Activated CD8-positive, alpha-beta T cell treated with anti-CD3 and anti-CD28 coated beads for 36 hours (primary cell): ENCODE results near the gene SYNDIG1. TPM values are rescaled to one million over a fixed set of nuclear protein-coding genes. Genes with fewer than 3 reads are reported as not detected.

ENCODE experiments used
- ATAC-seq: fragments of 200-7000 bp; cut with Tn5 transposase; one replicate; pipeline ENCODE4 v1.10.0; 2021; ENCODE audit warnings: mild to moderate bottlenecking, moderate library complexity
- CTCF ChIA-PET: fragments of 350-600 bp; sonication (Branson Sonifier 250); formaldehyde crosslinking; loops from one replicate; lab custom pipeline; 2021; ENCODE audit warnings: antibody characterized with exemption; lab: Charles Lee
- POLR2A ChIA-PET: fragments of 350-600 bp; sonication (Branson Sonifier 250); formaldehyde crosslinking; loops from one replicate; lab custom pipeline; 2021; ENCODE audit warnings: antibody characterized with exemption; lab: Charles Lee
- DNase-seq: peaks from one replicate; pipeline ENCODE4 v3.0.0-alpha.2; 2020
- H3K27ac Mint-ChIP-seq: one replicate; pipeline ENCODE4 v1.8.0; 2021; ENCODE audit warnings: mild to moderate bottlenecking, mixed read lengths
- H3K27me3 Mint-ChIP-seq: one replicate; pipeline ENCODE4 v1.8.0; 2021; ENCODE audit warnings: mixed read lengths
- H3K36me3 Mint-ChIP-seq: one replicate; pipeline ENCODE4 v1.8.0; 2021; ENCODE audit warnings: low read depth, mixed read lengths
- H3K4me1 Mint-ChIP-seq: one replicate; pipeline ENCODE4 v1.8.0; 2021; ENCODE audit warnings: low read depth, mixed read lengths
- H3K4me3 Mint-ChIP-seq: one replicate; pipeline ENCODE4 v1.8.0; 2021; ENCODE audit warnings: mild to moderate bottlenecking, moderate library complexity, mixed read lengths
- H3K9me3 Mint-ChIP-seq: one replicate; pipeline ENCODE4 v1.8.0; 2021; ENCODE audit warnings: mixed read lengths
- CTCF ChIP-seq: fragments of 200-600 bp; IDR thresholded peaks from one replicate; pipeline ENCODE4 v1.8.0; 2022; ENCODE audit warnings: antibody characterized with exemption, mild to moderate bottlenecking
- intact Hi-C: fragments of 100-400 bp; cut with micrococcal nuclease; formaldehyde crosslinking; loops from one replicate; pipeline ENCODE4 v1.10.0; 2022
- total RNA-seq, 2 experiments: library from RNA; stranded (reverse); gene quantifications; one replicate each; pipeline ENCODE4 v1.2.3, GENCODE V29; 2021

The SYNDIG1 gene
- total RNA-seq, 2 experiments from 2014 or later: not detected

- ChIA-PET CTCF (no interaction called here), POLR2A (no interaction called here)
- no peak overlapping the region for H3K27ac Mint-ChIP-seq
- intact Hi-C loops: no loop called here
- no peaks in the 10 kb centered on the region for H3K4me1 Mint-ChIP-seq
- no peaks in the 10 kb centered on the region for H3K27me3 Mint-ChIP-seq
- no peak for ATAC-seq
- H3K9me3 Mint-ChIP-seq: no peaks in the 10 kb centered on the region
- DNase-seq: no peak
- TF ChIP-seq CTCF: no peak
- H3K36me3 Mint-ChIP-seq: no peaks in the 10 kb centered on the region
- no peak overlapping the region for H3K4me3 Mint-ChIP-seq
Measured at GRCh38 chr20:24660651-24661050, 191.2 kb downstream of the SYNDIG1 start.

GRCh38 chr20:24661255-24661654, 191.8 kb downstream of the SYNDIG1 start:
- no peak for DNase-seq
- no peak for TF ChIP-seq CTCF
- ChIA-PET POLR2A (no interaction called here), CTCF (interaction anchor here (0.8 kb wide), 1 partner anchor 11 kb away, joined by 3 read pairs; no protein-coding TSS in a partner anchor)
- Mint-ChIP-seq H3K36me3 (no peaks in the 10 kb centered on the region), H3K9me3 (no peaks in the 10 kb centered on the region), H3K27ac (no peak overlapping the region), H3K27me3 (no peaks in the 10 kb centered on the region), H3K4me1 (no peaks in the 10 kb centered on the region), H3K4me3 (no peak overlapping the region)
- no peak for ATAC-seq
- intact Hi-C loops: no loop called here

GRCh38 chr20:24662322-24662721, 192.9 kb downstream of the SYNDIG1 start:
- Mint-ChIP-seq H3K9me3 (no peaks in the 10 kb centered on the region), H3K27me3 (no peaks in the 10 kb centered on the region), H3K4me3 (no peak overlapping the region), H3K4me1 (no peaks in the 10 kb centered on the region), H3K27ac (no peak overlapping the region), H3K36me3 (no peaks in the 10 kb centered on the region)
- ChIA-PET POLR2A (no interaction called here), CTCF (interaction anchor here (0.8 kb wide), 1 partner anchor 10 kb away, joined by 3 read pairs; no protein-coding TSS in a partner anchor)
- TF ChIP-seq CTCF: no peak
- intact Hi-C loops: no loop called here
- no peak for ATAC-seq
- DNase-seq: no peak

- no peaks in the 10 kb centered on the region for H3K4me1 Mint-ChIP-seq
- no peaks in the 10 kb centered on the region for H3K36me3 Mint-ChIP-seq
- DNase-seq (no peak), ATAC-seq (no peak)
- no peaks in the 10 kb centered on the region for H3K27me3 Mint-ChIP-seq
- CTCF ChIA-PET: no interaction called here
- no peak overlapping the region for H3K4me3 Mint-ChIP-seq
- intact Hi-C loops: no loop called here
- H3K9me3 Mint-ChIP-seq: no peaks in the 10 kb centered on the region
- no peak for TF ChIP-seq CTCF
- POLR2A ChIA-PET: no interaction called here
- no peak overlapping the region for H3K27ac Mint-ChIP-seq
Measured at GRCh38 chr20:24662752-24663365, 193.4 kb downstream of the SYNDIG1 start.

- CTCF ChIA-PET: no interaction called here
Measured at GRCh38 chr20:24663496-24663895, 194.1 kb downstream of the SYNDIG1 start.

More at GRCh38 chr20:24663496-24663895, 194.1 kb downstream of the SYNDIG1 start:
- Mint-ChIP-seq H3K9me3 (no peaks in the 10 kb centered on the region), H3K4me1 (no peaks in the 10 kb centered on the region), H3K36me3 (no peaks in the 10 kb centered on the region), H3K4me3 (no peak overlapping the region), H3K27ac (no peak overlapping the region), H3K27me3 (no peaks in the 10 kb centered on the region)
- POLR2A ChIA-PET: no interaction called here
- ATAC-seq (no peak), DNase-seq (no peak)
- intact Hi-C loops: no loop called here
- no peak for TF ChIP-seq CTCF
